Ectodermal cell (in vitro differentiated cells): Measurements from ENCODE around the gene MAPKAPK2.
"Not testable (repeated sequence)": the region's sequence is repeated elsewhere in the genome, so short reads cannot be mapped to it uniquely, and the experiment has no call there.

Experiments used
- H3K27ac ChIP-seq: 2 replicates; pipeline ENCODE4 v1.7.0; 2013; ENCODE audit warnings: mild to moderate bottlenecking, low read depth, low read length; ENCODE audit not compliant: insufficient read depth, poor library complexity, severe bottlenecking
- H3K27me3 ChIP-seq: 2 replicates; pipeline ENCODE4 v1.7.0; 2013; ENCODE audit warnings: mild to moderate bottlenecking, low read length; ENCODE audit not compliant: insufficient read depth, control insufficient read depth, poor library complexity, severe bottlenecking
- H3K36me3 ChIP-seq: one replicate; pipeline ENCODE4 v1.7.0; 2013; ENCODE audit warnings: low read length; ENCODE audit not compliant: control insufficient read depth, insufficient read depth
- H3K4me1 ChIP-seq: one replicate; pipeline ENCODE4 v1.7.0; 2013; ENCODE audit warnings: low read length; ENCODE audit not compliant: control insufficient read depth, insufficient read depth
- H3K4me3 ChIP-seq: 2 replicates; pipeline ENCODE4 v1.7.0; 2013; ENCODE audit warnings: low read depth, low read length, control low read depth; ENCODE audit not compliant: insufficient read depth
- H3K9me3 ChIP-seq: 2 replicates; pipeline ENCODE4 v1.7.0; 2013; ENCODE audit warnings: mild to moderate bottlenecking, low read length, moderate library complexity; ENCODE audit not compliant: control insufficient read depth
- WGBS, 2 experiments: methylation state at CpG; one replicate each; pipeline ENCODE4 v1.1.7; 2013; ENCODE audit warnings: missing lambda C conversion rate in 2 of 2; 5-methylcytosine and 5-hydroxymethylcytosine counted together

MAPKAPK2 gene

GRCh38 chr1:206753141-206753540 is 68.4 kb downstream of the MAPKAPK2 start:
- WGBS, 2 experiments = 92 to 94% methylated on average over 2 to 3 of the region's 3 CpGs
- no peak overlapping the region for H3K4me3 ChIP-seq
- no peak overlapping the region for H3K27ac ChIP-seq
- H3K36me3 ChIP-seq = no peaks in the 10 kb centered on the region
- H3K27me3 ChIP-seq = no peaks in the 10 kb centered on the region
- no peaks in the 10 kb centered on the region for H3K9me3 ChIP-seq
- no peaks in the 10 kb centered on the region for H3K4me1 ChIP-seq

GRCh38 chr1:206754011-206754410 is 69.3 kb downstream of the MAPKAPK2 start:
- H3K27me3 ChIP-seq = no peaks in the 10 kb centered on the region
- H3K9me3 ChIP-seq = no peaks in the 10 kb centered on the region
- H3K4me3 ChIP-seq = no peak overlapping the region
- no peaks in the 10 kb centered on the region for H3K36me3 ChIP-seq
- H3K27ac ChIP-seq = no peak overlapping the region
- H3K4me1 ChIP-seq = no peaks in the 10 kb centered on the region
- WGBS, 2 experiments = 89 to 94% methylated on average over 1 of the region's 1 CpG

- H3K27ac ChIP-seq = no peak overlapping the region
- H3K4me1 ChIP-seq = no peaks in the 10 kb centered on the region
- H3K36me3 ChIP-seq = no peaks in the 10 kb centered on the region
- H3K4me3 ChIP-seq = no peak overlapping the region
- 87 to 90% methylated on average over 12 to 13 of the region's 13 CpGs for WGBS, 2 experiments
- H3K9me3 ChIP-seq = no peaks in the 10 kb centered on the region
- H3K27me3 ChIP-seq = no peaks in the 10 kb centered on the region
Measured at GRCh38 chr1:206757524-206758266, 73.0 kb downstream of the MAPKAPK2 start.

GRCh38 chr1:206760590-206760989 is 75.9 kb downstream of the MAPKAPK2 start:
- Histone ChIP-seq H3K4me3 (no peak overlapping the region), H3K27ac (no peak overlapping the region), H3K4me1 (no peaks in the 10 kb centered on the region), H3K36me3 (no peaks in the 10 kb centered on the region), H3K9me3 (no peaks in the 10 kb centered on the region), H3K27me3 (no peaks in the 10 kb centered on the region)
- WGBS, 2 experiments = 100% methylated on average over 1 of the region's 1 CpG

GRCh38 chr1:206761159-206761768 is 76.6 kb downstream of the MAPKAPK2 start:
- Histone ChIP-seq H3K36me3 (no peaks in the 10 kb centered on the region), H3K27me3 (no peaks in the 10 kb centered on the region), H3K27ac (no peak overlapping the region), H3K9me3 (no peaks in the 10 kb centered on the region), H3K4me3 (no peak overlapping the region), H3K4me1 (no peaks in the 10 kb centered on the region)
- WGBS, 2 experiments = 93 to 95% methylated on average over 6 of the region's 6 CpGs

GRCh38 chr1:206762741-206763364 is 78.1 kb downstream of the MAPKAPK2 start:
- H3K4me3 ChIP-seq, H3K9me3 ChIP-seq, H3K27me3 ChIP-seq, H3K27ac ChIP-seq, H3K36me3 ChIP-seq, H3K4me1 ChIP-seq: not testable (repeated sequence)
- 90 to 91% methylated on average over 12 of the region's 12 CpGs for WGBS, 2 experiments

GRCh38 chr1:206765771-206766170 is 81.1 kb downstream of the MAPKAPK2 start:
- 92 to 97% methylated on average over 1 of the region's 1 CpG for WGBS, 2 experiments
- not testable (repeated sequence) for H3K27ac ChIP-seq, H3K4me1 ChIP-seq, H3K36me3 ChIP-seq, H3K27me3 ChIP-seq, H3K4me3 ChIP-seq, H3K9me3 ChIP-seq

GRCh38 chr1:206766251-206766856 is 81.6 kb downstream of the MAPKAPK2 start:
- Histone ChIP-seq H3K9me3 (no peaks in the 10 kb centered on the region), H3K27ac (no peak overlapping the region), H3K27me3 (no peaks in the 10 kb centered on the region), H3K4me3 (no peak overlapping the region), H3K36me3 (no peaks in the 10 kb centered on the region), H3K4me1 (peaks cover 12% of the 10 kb centered on the region)
- 73 to 76% methylated on average over 8 of the region's 8 CpGs for WGBS, 2 experiments

GRCh38 chr1:206768472-206769303 is 84.0 kb downstream of the MAPKAPK2 start:
- H3K4me1 ChIP-seq = peaks cover 12% of the 10 kb centered on the region
- WGBS, 2 experiments = 85 to 86% methylated on average over 14 of the region's 14 CpGs
- no peaks in the 10 kb centered on the region for H3K9me3 ChIP-seq
- no peaks in the 10 kb centered on the region for H3K36me3 ChIP-seq
- no peaks in the 10 kb centered on the region for H3K27me3 ChIP-seq
- H3K4me3 ChIP-seq = no peak overlapping the region
- no peak overlapping the region for H3K27ac ChIP-seq
